ENCODE measurements around the gene NDUFAF2.
"Not testable (repeated sequence)": the region's sequence is repeated elsewhere in the genome, so short reads cannot be mapped to it uniquely, and the experiment has no call there.

NDUFAF2 gene

DNA sequence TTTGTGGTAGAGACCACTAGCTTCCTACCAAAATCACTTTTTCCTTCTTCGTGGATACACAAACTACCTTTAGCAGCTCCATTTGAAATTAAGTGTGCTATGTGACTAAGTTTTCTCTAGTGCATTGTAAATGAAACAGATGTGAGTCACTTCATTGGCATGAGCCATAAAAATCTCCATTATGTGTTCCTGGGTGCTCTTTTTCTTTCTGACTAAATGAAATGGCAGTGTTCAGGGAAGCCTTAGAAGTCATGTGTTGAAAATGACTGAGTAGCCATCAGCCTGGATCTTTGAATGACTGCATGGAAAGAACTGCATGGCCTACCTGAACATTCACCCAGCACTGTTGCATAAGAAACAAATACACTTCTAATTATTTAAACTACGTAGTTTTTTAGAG is 107.9 kb downstream of the NDUFAF2 start:
- DNase-seq: no peak

DNA sequence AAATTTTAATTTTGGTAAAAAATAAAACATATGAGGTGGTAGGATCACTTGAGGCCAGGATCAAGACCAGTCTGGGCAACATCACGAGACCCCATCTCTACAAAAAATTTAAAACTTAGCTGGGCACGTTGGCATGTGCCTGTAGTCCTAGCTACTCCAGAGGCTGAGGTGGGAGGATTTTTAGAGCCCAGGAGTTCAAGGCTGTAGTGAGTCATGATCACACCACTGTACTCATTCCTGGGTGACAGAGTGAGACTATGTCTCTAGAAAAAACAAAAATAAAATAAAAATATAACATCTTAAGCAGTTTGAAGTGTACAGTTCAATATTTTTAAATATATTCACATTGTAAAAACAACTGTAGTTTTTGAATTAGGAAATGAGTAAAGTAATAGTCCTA is 108.9 kb downstream of the NDUFAF2 start:
- no peak for DNase-seq

DNA sequence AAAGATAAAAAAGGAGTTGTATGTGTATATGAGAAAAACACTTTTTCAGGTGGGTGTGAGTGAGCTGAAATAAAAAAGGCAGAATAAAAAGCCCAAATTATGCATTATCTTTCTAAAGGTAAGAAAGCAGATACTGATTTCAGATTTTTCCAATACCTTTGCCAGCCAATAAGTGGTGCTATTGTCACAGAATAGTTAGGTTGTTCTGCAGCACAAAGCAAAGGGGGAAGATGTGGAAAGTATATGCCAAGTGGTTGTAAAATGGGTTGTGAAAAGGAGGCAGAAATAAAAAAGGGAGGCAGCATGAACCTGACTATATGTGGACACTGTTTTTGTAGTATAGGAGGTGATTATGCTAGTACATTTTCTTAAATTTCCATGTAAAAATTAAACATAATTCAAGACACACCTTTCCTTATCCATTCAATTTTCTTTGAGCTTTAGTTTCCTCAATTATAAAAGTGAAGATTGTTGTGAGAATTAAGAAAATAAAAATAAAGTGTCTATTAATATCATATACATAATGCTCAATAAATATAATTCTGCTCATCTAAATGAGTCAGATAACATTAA is 110.5 kb downstream of the NDUFAF2 start:
- DNase-seq: peak in 1 of 2 donors; percentile 48

DNA sequence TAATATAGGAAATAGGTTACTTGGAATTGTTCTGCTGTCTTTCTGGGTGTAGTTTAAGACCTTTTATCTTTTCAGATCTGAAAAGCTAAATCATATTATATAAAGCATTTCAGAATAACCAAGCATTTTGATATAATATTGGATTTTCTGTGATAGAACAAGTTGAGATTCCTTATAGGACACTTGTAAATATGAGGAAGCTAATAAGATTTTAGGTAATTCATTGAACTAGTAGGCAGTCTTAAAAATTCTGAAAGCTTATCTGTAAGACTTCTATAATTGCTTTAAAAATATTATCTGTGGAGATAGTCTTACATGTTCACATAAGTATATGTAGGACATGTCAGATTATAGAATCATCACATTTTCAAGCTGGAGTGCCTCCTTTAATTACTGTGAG is 114.5 kb downstream of the NDUFAF2 start:
- no peak for DNase-seq

DNA sequence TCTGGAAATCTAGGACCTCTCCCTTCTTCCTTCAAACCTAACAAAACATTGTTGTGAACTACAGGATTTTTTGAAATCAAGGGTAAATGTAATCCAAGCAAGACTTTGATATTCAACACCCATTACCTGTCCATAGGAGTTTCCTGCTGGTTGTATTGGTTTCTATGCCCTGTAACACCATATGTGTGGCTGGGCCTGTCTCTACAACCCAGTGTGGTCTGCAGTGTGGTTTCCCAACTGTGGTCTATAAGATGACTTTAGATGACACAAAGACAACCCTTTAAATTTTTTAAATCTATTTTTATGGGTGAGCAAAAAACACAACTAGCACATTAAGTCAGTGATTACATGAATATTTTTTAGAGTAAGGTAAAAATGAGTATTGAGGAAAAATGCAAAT is 124.1 kb downstream of the NDUFAF2 start:
- peak in 1 of 2 donors; percentile 8 for DNase-seq

DNA sequence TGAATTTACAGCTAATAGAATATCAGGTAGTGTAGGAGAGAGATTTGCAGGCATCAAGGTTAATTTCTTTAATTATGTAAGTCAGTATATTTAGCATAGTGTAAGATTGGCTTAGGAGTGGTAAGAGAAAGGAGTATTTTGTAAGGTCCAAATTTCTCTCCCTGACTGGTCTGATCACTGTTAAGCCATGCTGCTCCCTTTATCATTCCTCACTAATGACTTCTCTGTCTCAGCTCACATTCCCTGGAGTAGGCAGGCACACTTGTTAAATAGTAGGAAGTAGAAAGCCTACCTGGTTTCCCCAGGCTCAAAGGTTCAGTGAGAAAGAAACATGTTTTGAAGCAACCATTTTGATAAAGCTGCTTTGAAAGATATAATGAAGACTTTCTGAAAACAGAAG is 126.5 kb downstream of the NDUFAF2 start:
- DNase-seq: no peak

DNA sequence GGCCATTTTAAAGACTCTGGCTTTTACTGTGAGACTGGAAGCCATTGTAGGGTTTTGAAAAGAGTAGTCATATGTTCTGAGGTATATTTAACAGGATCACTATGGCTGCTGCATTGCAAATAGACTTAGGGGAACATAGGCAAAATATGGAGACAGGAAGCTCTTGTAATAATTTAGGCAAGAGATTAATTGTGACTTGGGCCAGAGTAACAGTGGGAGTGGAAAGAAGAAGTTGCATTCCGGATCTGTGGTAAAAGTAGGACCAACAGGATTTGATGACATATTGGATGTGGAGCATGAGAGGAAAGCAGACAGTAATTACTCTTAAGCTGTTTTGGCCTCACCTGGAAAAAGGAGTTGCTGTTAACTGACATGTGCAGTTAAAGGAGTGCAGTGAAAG is 131.6 kb downstream of the NDUFAF2 start:
- DNase-seq: no peak

DNA sequence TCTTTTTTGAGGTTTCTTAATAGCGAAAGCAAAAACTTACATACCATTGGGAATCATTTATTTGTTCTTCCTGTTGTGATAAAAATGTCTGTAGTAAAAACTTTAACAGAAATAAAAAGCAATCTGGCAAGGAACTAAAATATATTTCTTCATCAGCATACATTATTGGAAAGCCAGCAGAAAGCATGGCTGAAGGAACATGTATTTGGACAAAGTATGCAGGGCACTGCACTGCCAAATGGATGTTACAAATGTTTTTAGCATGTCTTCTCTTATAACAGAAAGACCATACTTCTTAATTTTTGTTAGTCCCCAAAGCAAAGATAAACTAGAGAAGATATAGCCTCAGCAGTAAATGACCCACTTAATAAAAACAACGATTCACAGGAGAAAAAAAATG is 136.7 kb downstream of the NDUFAF2 start:
- DNase-seq: no peak

DNA sequence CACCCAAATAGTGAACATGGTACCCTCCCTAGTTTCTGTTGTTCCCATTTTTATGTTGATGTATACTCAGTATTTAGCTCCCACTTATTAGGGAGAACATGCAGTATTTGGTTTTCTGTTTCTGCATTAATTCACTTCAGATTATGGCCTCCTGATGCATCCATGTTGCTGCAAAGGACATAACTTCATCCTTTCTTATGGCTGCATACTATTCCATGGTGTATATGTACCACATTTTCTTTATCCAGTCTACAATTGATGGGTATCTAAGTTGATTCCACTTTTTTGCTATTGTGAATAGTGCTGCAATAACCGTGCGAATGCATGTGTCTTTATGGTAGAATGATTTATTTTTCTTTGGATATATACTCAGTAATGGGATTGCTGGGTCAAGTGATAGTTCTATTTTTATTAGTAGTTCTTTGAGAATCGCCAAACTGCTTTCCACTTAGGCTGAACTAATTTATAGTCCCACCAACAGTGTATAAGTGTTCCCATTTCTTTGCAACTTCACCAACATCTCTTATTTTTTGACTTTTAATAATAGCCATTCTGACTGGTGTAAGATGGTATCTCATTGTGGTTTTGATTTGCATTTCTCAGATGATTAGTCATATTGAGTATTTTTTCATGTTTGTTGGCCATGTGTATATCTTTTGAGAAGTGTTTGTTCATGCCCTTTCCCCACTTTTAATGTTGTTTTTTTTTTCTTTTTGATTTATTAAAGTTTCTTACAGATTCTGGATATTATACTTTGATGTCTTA is 137.7 kb downstream of the NDUFAF2 start:
- no peak for DNase-seq

DNA sequence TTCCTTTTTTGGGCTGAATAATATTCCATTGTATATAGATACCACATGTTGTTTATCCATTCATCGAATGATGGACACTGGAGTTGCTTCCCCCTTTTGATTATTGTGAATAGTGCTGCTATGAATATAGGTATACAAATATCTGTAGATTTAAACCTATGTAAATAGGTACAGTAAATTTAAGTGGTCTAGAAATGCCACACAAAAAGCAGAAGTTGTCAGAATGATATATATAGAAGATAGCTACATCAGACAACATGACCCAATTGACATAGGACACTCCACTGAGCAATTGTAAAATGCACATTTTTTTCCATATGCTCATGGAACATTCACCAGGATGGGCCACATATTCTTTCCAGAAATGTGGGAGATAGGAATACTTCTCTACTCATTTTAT is 139.7 kb downstream of the NDUFAF2 start:
- DNase-seq: no peak

DNA sequence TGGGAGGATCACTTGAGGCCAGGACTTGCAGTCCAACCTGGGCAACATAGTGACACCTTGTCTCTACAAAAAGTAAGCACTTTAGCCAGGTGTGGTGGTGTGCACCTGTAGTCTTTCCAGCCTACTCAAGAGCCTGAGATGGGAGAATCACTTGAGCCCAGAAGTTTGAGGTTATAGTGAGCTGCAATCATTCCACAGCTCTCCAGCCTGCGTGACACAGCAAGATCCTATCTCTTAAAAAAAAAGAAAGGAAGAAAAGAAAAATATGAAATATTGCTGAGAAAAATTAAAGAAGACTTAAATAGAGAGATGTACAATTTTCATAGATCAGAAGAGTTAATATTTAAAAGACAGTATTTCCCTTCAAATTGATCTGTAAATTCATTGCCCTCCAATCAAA is 140.9 kb downstream of the NDUFAF2 start:
- no peak for DNase-seq

DNA sequence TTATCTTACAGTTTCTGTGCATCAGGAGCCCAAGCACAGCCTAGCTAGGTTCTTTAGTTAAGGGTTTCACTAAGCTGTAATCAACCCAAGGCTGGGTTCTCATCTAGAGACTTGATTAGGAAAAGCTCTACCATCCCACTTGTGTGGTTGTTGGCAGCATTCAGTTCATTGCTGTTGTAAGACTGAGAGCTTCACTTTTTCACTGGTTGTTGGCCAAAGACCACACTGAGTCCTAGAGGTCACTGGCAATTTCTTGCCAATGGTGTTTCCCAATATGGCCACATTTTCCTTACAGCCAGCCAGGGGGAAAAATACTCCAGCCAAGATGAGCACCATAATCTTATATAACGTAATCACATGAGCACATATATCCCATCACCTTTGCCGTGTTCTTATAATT is 142.9 kb downstream of the NDUFAF2 start:
- no peak for DNase-seq

DNA sequence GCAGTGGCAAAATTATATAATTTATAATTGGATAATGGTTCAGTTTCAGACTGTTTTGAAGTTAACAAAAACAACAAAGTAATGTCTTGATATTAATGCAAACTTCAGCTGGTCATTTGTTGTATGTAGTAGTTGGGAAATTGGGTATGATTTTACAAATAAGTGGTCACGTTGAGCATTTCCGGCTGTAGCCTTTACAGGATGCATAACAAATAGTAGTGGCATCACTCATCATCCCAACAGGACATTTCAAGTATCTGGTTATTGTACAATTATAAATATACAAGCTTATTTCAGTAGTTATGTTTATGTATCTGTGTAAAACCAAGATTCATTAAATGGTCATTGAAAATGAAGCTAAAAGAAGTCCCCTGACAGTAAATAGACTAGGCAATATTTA is 144.3 kb downstream of the NDUFAF2 start:
- DNase-seq: no peak

DNA sequence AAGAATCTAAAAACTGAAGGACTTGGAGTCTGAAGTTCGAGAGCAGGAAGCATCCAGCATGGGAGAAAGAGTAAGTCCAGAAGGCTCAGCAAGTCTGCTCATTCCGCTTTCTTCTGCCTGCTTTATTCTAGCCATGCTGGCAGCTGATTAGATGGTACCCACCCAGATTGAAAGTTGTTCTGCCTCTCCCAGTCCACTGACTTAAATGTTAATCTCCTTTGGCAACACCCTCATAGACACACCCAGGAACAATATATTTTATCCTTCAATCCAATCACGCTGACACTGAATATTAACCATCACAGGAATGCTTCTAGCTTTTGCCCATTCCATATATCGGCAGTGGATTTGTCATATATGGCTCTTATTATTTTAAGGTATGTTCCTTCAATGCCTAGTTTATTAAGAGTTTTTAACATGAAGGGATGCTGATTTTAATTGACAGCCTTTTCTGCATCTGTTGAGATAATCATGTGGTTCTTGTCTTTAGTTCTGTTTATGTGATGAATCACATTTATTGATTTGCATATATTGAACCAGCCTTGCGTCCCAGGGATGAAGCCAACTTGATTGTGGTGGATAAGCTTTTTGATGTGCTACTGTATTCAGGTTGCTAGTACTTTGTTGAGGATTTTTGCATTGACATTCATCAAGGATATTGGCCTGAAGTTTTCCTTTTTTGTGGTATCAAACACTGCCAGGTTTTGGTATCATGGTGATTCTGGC is 148.2 kb downstream of the NDUFAF2 start:
- not testable (repeated sequence) for DNase-seq

DNA sequence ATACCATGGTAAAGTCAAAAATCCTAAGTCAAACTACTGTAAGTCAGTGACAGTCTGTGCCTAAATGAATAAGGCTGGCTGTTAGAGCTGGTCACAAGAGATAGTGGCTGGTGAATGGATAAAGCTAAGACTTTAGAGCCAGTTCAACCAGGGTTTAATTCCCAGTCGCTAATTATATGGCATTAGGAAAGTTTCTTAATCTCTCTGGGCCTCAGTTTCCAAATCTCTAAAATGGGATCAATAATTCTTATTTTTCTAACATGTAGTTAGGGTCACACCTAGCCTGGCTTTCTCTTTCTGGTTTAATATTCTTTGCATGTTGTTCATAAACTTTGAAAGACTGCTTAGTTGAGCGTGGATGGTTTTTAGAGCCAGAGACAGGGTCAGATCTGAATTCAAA is 152.5 kb downstream of the NDUFAF2 start:
- DNase-seq: no peak

DNA sequence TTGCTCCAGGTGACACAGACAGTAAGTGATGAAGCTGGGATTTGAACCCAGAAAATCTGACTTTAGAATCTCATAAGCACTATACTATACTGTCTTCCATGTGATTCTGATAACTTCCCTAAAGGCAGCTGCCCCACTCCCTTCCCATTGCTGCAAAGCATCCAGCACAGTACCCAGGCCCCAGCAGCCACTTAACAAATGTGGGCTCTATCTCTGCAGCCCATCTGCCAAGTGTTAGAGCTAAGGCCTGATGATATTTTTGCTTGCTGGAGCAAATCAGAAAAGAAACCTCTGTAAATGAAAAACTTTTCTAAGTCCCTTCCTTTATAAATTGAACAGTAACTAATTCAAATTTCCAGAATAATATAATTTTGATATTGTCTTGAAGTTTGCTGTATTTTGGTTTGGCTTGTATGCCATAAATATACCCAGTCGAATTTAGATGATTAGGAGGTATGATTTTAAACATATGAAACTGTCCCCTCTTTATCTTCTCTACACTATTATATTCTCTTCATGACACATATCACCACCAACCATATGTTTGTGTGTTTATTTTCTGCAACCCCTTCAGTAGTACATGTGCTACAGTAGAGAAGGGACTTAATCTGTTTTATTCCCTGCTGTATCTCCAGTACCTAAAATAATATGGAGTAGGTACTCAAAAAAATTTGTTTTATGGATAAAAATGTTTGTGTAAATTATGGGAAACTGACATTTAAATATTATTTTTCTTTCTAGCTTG is 153.4 kb downstream of the NDUFAF2 start:
- DNase-seq: no peak

DNA sequence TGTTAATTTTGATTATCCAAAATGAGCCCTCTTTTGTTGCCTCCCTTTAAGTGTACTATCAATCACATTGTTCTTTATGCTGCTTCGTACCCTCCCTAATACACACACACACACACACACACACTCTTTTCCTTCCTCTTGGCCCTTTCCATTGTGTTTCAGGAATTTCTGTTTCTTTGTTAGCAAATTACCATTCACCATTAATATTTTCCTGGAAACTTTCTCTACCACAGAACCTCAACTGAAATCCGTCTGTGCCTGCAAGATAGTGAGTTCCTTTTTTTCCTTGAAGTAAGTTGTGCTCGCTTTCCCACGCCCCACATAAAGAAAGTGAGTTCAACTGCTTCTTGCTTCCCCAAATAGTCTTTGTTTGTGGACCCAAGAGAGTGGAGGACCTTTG is 155.4 kb downstream of the NDUFAF2 start:
- DNase-seq: no peak

DNA sequence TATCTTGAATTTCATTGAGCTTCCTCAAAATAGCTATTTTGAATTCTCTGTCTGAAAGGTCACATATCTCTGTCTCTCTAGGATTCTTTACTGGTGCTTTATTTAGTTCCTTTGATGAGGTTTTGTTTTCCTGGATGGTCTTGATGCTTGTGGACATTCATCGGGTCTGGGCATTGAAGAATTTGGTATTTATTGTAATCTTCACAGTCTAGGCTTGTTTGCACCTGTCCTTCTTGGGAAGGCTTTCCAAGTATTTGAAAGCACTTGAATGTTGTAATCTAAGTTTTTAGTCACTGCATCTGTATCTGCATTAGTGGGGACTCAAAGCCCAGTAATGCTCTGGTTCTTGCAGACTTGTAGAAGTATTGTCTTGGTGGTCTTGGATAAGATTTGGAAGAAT is 169.4 kb downstream of the NDUFAF2 start:
- no peak for DNase-seq

DNA sequence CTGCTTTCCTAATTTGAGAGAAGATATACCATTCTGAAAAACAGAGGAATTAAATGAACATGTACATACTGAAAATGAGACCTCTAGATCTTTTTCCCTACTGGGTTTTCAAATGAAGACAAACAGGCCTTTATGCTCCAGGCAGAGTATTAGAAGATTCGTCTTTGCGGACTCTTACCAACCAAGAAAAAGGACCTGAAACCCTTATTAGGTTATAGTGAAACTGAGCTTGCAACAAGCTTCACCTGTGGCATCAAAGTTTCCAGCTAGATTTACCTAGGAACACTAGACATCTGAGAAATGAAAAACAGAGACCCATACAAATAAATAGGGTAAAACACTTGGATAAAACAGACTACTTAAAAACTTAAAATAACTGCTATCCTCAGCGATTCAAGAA is 171.0 kb downstream of the NDUFAF2 start:
- no peak for DNase-seq

DNA sequence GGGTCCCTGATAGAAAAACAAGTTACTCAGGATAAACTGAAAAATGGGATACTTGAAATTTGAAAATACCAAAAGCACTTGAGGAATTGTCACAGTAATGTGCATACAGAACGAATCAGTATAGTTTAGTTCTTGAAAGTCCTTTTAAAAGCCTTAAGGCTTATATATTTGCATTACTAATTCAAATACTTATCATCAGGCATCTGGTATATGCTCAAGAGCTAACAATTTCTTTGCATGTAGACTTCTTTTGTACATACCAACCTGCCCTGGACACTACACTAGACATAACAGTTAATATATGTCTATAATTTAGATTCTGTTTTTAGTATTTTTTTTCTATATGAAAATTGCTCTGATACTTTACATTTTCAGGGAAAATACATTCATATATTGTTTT is 174.1 kb downstream of the NDUFAF2 start:
- no peak for DNase-seq

DNA sequence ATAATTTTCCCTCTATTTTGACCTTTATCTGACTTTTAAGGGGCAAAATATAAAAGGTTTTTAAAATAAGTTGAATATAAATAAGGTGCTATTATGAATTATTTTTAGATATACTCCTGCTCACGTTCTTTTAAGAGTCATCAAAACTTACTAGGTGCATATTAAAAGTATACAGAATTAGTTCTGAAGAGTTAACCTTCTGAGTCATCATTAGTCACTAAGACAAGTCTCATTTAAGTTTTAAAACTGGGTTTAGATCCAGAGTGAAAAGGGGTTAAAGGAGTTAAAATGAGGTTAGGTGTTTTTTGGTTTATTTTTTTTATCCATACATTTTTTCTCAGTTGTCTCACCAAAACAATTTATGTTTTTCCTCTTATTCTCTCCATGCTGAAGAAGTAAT is 175.5 kb downstream of the NDUFAF2 start:
- no peak for DNase-seq

DNA sequence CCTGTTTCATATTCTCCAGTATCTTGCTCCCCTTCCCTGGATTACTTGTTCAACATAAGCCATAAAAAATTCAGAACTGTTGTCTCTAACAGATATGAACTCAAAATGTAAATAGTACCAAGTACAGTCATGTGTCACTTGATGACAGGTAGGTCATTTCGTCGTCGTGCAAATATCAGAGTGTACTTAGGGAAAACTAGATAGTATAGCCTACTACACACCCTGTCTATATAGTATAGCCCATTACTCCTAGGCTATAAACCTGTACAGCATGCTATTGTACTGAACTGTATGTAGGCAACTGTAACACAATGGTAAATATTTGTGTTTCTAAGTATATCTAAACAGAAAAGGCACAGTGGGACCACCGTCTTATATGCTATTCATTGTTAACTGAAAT is 178.1 kb downstream of the NDUFAF2 start:
- DNase-seq: no peak

DNA sequence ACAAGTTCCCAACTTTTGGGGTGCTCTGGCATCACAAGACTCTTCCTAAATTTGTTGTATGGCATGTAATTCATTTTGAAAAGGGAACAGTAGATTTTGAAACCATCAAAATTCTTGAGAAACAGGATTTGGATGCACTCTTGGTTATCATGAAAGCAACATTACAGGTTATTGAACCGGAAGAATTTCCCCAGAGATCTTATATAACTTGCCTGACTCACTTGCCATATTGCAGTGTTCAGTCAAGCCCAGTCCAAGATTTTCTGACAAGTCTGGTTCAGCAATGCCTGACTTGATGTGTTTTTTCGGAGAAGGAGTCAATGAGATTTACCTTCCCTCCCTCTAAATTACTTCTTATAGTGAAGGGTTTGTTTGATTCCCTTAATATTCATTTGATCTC is 185.3 kb downstream of the NDUFAF2 start:
- no peak for DNase-seq

DNA sequence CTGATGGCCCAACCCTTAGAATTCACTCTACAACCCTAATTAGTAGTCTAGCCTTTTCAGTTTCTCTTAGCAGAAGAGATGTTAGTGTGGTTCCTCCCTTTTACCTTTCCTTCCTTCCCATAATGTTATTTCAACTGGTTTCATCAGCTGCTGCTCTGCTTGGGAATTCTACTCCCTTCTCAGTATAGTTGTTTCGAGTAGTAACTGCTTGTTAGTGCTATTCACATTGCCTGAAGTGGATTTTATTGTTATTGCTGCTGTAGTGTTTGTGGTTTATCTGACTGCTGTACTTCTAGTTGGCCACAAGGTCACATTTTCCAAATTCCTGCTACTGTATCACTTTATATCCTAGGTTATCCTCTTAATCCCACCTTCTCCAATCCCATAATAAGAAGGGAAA is 187.6 kb downstream of the NDUFAF2 start:
- DNase-seq: no peak
